ENCODE results near the gene KIAA0825. TPM values are rescaled to one million over a fixed set of nuclear protein-coding genes. Genes with fewer than 3 reads are reported as not detected.

The KIAA0825 gene
- total RNA-seq, 1 donor from 2014 or later: 0.28 TPM

DNA sequence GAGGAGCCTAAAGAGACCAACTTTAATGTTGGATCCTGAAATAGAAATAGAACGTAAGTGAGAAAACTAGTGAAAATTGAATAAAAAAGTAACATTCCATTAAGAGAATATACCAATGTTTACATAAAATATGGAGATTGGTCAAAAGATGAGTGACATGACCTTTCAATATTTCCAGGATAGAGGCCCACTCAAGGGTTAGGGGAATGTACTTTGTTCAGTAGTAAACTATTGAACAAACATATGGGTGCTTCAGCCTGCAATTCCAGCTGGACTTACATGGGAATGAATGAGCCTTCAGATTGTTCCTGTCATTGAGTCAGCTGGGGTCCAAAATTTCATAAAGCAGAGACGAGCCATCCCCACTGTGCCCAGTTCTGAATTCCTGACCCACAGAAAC lies 505.3 kb downstream of the KIAA0825 start:
- H3K36me3 Mint-ChIP-seq (ENCODE audit: low read depth): peaks cover 4% of the 10 kb centered on the region
- H3K27ac Mint-ChIP-seq: no peak overlapping the region
- H3K9me3 Mint-ChIP-seq: peaks cover 28% of the 10 kb centered on the region
- peaks cover 5% of the 10 kb centered on the region for H3K27me3 Mint-ChIP-seq
- H3K4me1 Mint-ChIP-seq: peaks cover 16% of the 10 kb centered on the region
- H3K4me3 Mint-ChIP-seq: no peak overlapping the region
- no peak for DNase-seq
- intact Hi-C loops (cut with micrococcal nuclease): loop anchor here (5.0 kb wide), 1 partner anchor 1694 kb away; no protein-coding TSS in a partner anchor

DNA sequence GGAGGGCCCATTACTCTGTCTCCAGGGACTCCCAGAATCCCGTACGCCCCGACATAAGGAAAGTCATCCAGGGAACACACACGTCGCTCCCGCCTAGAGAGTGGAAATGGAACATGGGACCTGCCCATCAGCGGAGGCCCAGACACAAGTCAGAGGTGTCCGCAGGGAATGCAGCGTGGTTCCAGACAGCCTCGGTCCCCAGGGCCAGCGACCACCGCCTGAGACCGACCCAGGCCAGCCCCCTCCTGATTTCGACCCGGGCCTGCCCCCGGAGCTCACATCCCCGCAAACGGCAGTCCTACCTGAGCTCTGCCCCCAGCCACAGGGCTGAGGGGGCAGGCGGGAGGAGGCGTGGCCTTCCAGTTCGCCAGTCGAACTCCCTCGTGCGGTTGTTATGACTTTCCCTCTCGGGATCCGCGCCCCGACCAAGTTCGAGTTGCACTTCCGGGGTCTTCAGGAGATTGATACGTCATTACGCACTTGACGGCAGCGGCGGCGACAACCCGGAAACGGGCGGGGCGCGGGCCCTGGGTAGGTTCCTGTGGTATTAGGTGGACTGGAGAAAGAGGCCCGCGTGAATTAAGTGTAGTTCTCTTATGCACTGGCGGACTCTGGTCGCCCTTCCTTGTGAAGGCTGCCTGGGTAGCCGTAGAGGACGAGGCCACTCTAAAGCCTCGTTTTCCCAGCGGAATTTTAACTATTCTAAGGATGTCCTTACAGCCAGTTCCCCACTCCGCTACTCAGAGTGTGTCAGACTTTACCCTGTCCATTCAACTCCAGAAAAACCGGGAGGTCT lies 507.0 kb downstream of the KIAA0825 start:
- Mint-ChIP-seq H3K36me3 (ENCODE audit: low read depth) (peaks cover 14% of the 10 kb centered on the region), H3K27me3 (peaks cover 5% of the 10 kb centered on the region), H3K4me1 (peaks cover 16% of the 10 kb centered on the region), H3K4me3 (peak overlapping the region; percentile 95), H3K9me3 (peaks cover 28% of the 10 kb centered on the region), H3K27ac (peak overlapping the region; percentile 91)
- DNase-seq: peak; percentile 97
- intact Hi-C loops (cut with micrococcal nuclease): loop anchor here (5.0 kb wide), 1 partner anchor 1696 kb away; no protein-coding TSS in a partner anchor

DNA sequence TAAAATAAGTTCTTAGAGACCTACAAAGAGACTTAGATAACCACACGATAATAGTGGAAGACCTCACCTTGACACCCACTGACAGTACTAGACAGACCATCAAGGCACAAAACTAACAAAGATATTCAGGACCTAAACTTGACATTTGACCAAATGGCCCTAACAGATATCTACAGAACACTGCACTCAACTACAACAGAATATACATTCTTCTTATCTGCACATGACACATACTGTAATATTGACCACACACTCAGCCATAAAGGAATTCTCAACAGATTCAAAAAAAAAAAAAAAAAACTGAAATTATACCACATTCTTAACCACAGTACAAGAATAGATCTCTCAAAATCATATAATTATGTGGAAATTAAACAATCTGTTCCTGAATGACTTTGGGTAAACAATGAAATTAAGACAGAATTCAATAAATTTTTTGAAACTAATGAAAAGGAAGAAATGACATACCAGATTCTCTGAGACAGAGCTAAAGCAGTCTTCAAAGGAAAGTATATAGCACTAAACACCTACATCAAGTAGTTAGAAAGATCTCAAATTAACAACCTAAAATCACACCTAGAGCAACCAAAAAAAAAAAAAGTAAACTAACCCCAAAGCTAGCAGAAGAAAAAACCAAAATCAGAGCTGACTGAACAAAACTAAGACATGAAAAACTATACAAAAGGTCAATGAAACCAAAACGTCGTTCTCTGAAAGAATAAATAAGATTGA lies 514.7 kb downstream of the KIAA0825 start:
- Mint-ChIP-seq H3K27me3 (no peaks in the 10 kb centered on the region), H3K36me3 (ENCODE audit: low read depth) (peaks cover 41% of the 10 kb centered on the region), H3K27ac (peak overlapping the region; percentile 10), H3K4me3 (no peak overlapping the region), H3K4me1 (peaks cover 18% of the 10 kb centered on the region), H3K9me3 (peaks cover 36% of the 10 kb centered on the region)
- intact Hi-C loops (cut with micrococcal nuclease): no loop called here
- no peak for DNase-seq

Other genes with a start within 250 kb of the KIAA0825 start
- 11.5 and 13.7 TPM in 2 replicates for gene SLF1, start 65 bp upstream of the KIAA0825 start, total RNA-seq